Stimulated activated CD4-positive, alpha-beta T cell treated with anti-CD3 and anti-CD28 coated beads, Interleukin-4, amount 100 ng/mL, for 48 hours (primary cell): ENCODE measurements around the gene ANKS1B.

Source experiments
- DNase-seq, 2 donors: peaks; one replicate each; pipeline ENCODE4 v3.0.0-alpha.2; 2020; ENCODE audit warnings: low read depth in 2 of 2

The ANKS1B gene

DNA sequence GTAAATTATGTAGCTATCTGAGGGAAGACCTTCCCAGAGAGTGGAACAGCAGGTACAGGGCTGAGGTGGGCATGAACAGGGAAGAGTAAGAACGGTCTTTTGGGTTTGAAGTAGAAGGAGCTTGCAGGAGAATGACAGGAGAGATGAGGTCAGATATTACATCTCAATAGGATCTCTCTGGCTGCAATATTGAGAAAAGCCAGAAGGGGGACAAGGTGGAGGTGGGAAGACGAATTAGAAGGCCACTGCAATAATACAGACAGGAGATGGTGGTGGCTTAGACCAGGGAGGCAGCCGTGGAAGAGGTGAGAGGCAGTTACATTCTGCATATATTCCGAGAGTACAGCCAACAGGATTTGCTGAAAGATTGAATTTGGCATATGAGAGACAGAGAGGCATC, 1029.5 kb downstream of the ANKS1B start:
- no peak for DNase-seq

DNA sequence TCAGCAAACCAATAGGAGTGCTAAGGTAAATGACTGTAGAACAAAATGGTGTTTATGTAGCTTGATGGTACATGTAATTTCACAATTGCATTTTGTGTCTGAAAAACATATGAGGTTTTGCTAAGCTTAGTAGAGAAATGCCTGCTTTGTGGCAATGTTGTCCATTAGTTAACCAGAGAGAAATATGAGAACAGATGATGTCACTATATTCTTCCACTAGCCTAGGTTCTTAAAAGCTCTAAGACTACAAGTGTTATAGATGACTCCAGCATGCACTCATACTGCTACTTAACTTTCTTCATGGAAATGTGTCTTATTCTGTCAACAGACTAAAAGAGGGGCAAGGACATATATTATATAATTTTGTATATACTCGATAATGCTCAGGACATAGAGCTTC, 1030.2 kb downstream of the ANKS1B start:
- DNase-seq = no peak

DNA sequence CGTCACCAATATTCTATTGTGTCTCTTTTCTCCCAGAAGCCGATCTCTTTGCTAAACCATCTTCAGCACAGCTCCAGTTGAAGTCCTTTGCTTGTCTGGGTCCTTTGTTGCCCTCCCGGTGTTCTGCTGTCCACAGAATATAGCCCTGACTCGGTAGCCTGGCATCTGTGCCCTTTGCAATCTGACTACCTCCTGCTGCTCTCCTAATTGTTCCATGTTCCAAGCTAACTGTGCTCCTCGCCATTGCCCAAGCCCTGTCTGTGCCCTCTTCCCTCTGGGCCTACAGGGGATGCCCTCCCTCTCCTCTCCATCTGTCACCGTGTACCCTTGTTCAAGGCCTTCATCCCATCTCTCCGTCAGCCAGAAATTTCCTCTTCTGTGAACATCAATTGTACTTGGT, 1033.3 kb downstream of the ANKS1B start:
- DNase-seq = no peak

DNA sequence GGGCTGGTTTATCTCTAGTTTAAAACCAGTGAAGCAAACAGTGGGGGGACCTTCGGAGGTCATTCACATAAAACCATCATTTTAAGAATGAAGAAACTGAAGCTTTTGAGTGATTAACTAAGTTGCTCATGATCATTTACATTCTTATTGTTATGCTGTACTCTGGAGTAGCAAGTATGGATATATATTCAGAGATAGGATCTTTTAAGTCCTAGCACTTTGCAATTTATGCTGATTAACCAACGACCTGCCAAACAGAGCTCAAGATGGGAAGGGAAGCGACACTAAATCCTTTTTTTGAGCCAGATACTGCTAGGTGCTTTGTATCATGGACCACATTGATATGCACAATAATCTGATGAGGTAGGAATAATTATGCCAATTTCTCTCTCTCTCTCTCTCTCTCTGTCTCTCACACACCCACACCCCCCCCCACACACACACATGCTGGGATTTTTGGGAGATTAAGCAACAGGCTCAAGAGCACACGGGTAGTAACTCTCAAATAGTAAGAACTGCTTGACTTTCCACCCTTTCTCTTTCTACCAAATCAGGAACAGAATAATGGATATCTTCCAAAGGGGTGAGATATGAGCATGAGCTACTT, 1036.3 kb downstream of the ANKS1B start:
- DNase-seq = no peak

DNA sequence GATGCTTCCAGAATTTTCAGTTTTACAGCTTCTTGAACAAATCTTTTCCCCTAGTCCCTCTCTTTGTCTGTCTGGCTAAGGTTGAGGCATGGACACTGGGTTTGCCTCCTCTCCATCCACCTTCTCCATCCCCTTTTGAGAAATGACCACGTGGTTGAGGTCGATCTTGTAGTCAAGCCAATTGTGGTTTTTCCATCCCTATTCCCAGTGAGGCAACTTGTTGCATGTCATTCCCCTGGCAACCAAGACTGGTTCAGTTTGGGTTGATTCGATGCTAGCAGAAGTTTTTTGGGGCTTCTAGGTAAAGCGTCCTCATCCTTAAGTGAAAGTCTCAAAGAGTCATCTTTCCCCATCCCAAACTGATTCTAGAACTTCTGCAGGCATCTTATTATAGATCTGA, 1038.9 kb downstream of the ANKS1B start:
- DNase-seq = no peak

DNA sequence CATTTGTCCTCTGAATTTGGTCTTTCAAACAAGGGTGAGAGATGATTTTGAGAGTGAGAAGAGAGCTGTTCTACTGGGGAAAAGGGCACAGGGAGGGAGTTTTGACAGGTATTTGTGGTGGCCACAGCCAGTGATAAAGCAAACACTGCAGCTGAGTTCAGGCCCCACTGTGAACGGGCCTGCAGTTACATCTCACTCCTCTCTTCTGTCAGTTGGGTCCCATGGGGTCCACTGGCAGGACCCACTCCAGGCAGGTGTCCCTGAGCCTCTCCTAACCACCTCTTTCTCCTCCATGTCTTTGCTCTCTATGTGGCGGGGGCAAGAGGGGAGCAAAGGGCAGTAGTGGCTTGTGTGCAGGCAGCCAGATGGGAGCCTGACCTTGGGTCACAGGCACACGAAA, 1044.8 kb downstream of the ANKS1B start:
- no peak for DNase-seq

DNA sequence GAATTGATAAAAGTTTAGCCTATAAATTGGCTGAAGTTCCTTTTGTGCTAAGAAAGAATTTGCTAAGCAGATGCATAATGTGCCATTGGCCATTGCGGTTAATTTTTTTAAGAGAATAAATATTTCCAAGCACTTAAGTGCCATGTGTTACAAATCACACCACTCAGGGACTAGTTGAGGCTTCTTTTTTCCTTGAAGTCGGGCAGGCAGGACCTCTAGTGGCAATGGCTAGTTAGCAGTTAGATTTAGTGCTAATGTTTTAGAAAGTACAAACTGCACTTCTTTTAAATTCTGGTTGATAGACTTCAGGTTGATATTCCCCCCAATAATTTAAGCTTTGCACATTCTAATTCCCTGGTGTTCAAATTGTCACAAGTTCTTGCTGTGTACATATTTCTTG, 1045.4 kb downstream of the ANKS1B start:
- no peak for DNase-seq

DNA sequence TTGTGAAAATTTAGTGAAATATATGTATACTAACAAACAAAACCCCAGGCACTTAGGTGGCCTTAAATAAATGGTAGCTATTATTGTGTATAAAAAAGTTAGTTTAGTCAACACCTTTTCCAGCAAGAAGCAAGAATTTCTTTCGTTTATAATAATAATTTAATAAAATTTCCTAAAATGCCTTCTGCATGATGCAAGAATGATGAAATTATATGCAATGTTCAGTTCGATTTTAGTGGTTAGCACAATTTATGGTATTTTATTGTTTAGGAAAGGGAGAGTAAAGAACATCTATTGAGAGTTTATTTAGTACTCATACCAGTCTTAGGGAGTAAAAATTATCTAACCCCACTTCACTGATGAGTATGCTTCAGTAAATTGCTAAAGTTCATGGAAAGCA, 1048.9 kb downstream of the ANKS1B start:
- no peak for DNase-seq

DNA sequence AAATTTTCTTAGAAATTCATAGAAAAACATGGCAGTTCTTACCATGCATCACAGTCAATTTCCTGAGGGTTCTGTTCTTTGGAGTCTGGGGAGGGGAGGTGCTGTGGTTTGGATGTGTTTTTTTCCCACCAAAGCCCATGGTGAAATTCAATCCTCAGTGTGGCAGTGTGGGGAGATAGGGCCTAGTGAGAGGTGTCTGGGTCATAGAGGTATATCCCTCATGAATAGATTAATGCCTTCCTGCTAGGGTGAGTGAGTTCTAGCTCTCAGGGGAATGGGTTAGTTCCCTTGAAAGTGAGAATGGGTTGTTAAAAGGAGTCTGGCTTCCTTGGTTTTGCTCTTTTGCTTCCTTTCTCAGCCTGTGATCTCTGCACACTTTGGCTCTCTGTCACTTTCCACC, 1061.9 kb downstream of the ANKS1B start:
- no peak for DNase-seq

DNA sequence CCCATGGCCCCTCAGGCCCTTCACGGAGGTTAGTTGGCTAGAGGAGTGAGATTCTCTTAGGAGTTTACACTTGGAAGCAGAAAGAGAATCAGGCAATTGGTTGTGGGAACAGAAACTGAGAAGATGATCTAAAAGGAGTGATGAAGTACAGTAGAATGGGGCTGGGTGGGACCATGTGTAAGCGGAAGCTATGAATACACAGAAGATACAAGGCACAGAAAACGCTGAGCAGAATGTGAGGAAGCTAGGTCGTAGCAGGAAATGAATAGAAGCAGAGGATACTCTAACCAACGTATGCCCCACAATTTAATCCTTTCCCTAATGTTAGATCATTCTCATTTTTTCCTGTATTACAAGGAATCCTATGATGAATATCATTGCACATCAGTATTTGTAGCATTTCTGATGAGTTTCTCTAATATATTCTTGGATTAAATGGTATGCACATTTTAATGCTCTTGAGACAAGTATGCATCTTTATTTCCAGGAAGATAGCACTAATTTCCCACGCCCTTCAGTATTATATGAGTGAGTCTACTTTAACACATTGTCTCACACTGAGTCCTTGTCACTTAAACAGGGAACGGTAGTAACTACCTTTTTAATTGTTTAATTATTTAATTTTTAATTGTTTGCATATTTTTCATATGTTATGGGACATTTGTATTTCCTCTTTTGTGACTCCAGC, 1066.4 kb downstream of the ANKS1B start:
- no peak for DNase-seq

DNA sequence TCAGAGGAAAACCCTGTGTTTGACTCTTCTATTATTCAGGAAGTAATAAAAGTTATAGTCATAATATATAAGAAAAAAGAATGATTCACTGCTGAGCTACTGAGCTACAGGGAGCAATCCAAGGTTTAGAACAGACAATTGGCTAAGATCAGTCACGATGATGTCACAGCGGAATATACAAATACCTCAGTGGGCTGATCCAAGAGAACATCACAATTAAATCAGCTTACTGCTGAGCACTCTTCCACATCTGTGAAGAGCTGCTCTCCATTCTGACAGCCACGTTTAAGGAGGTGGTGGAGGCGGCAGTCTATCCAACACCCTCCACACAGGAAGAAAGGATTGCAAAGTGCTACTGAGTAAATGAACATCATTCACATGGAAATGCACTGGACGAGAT, 1068.6 kb downstream of the ANKS1B start:
- no peak for DNase-seq

DNA sequence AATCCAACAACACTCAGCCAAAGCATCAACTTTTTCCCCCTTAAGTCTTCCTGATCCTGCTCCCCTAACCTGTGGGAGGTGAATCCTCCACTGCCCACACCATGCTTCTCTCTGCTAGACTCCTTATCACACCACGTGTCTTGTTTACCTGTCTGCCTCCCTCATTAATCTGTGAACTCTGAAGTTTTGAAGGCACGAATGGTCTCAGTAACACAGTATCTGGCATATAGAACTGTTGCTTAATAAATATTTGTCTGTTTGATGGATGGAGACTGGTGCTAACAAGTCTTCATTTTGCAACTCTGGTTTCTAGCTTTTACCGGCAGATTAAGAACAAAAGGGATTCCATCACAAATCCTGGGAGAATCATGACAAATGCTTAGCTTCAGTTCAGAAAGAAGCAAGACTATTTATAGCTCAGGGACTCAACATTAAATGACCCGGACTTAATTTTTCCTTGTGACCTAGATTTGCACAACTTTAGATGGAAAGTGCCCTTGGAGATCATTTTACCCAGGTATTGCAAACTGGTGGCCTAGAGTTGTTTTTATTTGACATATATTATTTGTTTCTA, 1072.2 kb downstream of the ANKS1B start:
- no peak for DNase-seq

DNA sequence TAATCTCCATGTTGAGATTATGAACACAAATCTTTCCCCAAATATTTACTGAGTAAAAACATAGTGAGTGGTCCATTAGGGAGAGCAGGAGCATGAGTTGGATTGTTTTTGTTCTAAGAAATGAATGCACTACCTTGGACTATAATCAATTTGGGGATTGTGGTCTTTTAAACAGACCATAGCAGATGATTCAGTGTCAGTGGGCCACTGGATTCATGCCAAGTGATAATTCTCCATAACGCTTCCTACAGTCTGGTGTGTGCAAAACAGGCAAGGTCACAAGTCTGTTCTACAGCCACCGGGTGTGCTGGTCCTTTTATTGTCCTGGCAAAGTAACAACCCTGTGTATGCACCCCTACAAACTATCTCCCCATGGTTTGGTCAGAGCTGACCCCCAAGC, 1073.3 kb downstream of the ANKS1B start:
- DNase-seq = no peak

DNA sequence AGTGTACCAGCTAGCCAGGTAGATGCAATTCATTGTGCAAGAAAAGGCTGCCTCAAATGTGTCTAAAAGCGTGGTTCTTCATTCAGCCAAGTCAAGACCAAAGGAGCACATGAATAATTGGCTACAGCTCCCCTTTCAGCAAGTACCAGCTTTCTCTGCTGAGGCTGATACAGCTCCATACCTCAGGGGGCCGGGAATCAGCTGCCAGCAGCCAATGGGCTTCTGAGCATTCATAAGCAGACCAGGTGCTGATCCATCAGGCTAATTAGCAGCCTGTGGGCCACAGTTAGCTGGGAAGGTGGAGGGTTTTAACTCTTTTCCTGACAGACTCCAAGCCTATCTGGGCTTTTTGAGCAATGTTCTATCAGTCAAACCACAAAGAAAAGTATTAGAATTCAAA, 1075.0 kb downstream of the ANKS1B start:
- no peak for DNase-seq

DNA sequence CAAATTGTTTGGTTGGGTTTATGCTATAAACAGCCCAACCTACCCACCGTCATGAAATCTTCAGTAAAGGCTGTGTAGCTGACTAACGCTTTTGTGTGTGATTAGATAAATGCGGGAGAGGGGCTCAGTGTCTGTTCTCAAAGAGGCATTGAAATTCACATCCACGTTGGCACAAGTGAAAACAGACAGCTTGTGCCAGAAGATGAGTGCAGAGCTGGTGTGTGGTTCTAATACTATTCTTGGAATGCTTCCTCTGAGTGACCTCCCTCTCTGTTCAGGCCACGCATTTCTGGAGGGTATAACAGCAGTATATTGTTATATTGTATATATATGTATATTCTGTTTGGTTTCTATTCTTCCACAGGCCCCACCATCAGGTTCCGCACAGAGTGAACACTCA, 1075.9 kb downstream of the ANKS1B start:
- no peak for DNase-seq

DNA sequence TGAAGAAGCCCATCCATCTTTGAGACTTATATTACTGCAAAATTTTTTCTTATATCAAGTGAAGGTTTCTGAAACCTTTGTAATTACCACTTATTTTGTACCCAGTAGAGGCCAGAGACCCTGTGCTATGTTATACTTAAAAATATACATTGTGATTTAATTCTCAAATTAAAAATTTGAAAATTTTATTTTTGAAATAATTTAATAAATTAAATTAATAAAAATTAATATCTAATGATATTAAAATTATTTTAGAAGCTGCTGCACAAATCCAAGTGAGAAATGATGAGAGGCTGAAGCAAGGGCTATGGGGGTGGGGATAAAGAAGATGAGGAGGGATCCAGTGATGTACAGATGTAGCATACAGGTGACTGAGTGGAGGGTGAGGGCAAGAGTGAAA, 1080.9 kb downstream of the ANKS1B start:
- no peak for DNase-seq

DNA sequence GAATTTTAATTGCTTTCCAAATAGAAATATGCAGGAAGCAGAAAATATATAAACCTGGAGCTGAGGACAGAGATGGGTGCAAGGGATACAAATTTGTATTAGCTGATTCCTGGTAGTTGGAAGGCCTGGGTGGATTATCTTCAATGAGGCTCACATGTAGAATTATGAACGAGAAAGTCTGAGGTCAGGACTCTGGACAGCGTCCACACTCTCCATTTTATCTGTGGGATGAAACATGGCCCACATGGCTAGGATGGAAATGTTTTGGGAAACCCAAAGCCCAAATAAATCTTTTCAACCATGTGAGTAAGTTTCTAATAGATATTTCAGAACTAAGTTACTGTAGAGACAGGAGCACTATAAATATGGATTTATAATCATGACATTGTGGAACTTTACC, 1083.5 kb downstream of the ANKS1B start:
- DNase-seq = no peak

DNA sequence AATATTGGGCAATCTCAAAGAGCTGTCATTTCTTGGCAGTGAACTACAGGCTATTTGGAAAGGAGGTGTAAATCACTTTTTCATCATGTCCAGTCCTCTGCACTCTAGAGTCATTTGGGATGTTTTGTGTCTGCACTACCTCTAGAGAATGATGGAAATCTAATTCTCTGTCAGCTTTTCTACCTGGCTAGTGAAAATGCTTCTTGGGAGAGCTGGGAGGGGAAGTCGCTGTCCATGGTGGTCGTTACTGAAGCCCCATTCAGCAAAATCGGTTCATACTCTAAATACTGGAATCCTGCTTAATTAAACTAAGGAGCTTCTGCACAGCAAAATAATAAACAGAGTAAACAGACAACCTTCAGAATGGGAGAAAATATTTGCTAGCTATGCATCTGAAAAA, 1087.8 kb downstream of the ANKS1B start:
- no peak for DNase-seq

DNA sequence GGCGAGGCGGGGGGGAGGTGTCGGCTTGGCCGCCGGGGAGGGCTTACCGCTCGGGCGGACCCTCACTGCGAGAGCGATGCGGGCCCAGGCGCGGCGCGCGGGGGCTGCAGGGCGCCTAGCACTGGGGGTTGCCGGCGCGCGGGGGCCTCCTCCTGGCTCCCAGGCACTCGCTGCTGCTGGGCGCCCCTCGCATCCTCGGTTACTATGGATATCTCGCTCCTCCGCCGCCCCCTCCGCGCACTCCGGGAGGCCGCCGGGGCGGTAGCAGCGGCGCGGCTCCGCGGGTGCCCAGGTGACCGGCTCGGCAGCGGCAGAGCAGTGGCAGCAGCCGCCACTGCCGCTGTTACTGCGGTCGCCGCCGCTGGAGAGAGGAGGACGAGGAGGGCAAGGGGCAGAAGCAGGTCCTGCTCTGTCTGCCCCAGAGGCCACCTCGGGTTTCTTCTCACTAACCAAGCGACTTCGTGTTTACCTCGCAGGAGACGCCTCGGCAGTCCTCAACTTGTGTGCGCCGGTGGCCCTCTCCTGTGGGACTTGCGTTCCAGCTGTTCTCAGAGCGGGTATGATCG, 1089.6 kb downstream of the ANKS1B start:
- no peak for DNase-seq

DNA sequence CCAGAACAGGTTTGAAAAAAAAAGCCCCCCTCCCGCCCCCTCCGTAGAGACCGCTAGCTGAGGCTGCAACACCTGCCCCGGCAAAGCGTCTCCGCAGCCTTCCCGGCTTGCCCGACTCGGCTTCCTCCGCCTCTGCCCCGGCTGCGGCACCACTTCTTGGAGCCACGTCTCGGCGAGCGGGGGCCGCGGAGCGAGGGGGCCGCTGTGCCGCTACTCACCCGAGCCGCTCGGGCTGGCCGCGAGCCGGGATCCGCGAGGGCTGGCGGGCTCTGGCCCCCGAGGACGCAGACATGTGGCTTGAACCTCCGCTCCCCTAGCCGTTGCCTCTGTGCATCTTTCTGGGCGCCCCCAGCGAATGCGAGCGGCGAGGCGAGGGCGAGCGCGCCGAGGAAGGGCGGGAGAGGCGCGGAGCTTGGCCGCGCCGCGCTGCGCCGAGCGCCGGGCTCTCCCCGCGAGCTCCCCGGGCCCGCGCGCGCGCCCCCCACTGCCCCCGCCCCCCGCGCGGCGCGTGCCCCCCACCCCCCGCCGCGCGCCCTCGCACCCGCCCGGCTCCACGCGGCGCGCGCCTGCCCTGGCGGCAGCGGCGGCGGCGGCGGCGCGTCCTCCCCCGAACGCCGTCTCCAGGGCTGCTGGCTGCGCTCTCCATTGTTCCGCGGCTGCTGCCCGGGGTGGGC, 1090.2 kb downstream of the ANKS1B start:
- DNase-seq = no peak

DNA sequence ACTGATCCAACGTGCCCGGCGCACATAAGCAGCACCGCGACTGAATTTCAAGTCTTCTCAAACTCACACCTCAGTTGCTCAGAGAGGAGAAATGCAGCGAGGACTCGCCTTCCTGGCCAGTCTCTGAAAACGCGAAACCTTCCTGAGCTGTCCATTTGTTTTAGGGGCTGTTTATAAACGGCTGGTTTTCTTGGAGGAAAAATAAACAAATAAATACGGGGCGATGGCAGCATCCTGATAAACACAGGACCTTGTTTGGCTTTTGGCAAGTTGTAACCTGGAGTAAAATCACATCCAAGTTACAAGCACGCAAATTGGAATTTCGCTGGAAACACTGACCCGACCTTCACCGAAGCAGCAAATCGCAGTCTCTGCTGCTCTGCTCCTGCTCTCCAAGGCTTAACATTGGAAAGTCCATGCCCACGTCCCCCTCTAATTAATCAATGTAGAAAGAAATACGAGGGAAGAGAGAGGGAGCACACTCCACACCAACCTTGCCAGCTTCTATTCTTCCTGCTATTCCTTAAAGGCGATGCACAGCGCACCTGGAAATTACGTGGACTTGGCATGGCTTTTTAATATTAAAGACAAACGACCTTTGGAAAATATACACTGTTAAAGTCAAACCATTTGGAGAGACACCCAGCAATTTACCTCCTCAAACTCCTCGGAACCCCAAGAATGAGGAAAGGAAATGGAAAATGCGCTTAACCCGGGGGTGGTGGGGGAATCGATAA, 1090.9 kb downstream of the ANKS1B start:
- no peak for DNase-seq

DNA sequence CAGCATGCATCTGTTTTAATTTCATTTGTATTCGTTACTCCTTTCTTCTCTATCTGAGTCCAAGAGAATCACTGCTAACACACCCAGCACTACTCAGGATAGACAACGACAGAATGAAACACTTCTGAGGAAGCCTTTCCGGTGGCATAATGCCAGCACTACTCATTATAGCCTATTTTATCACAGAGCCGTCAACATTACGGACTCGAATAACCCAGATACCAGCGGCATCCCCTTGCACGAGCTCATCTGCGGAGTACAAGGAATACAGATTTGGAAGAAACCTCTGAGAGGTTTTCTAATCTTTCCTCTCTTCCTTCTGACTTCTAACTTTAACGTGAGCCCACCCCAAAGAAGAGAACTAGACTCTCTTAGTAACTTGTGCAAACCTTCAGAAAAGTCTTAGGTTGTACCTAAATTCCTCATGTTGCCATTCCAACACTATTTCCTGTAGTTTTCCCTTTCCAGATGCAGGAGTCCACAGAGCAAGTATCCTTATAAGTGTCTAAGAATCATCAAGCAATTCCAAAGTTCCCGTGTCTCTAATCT, 1091.5 kb downstream of the ANKS1B start:
- DNase-seq = no peak
